Measurements from ENCODE around the gene RASSF9.

DNA sequence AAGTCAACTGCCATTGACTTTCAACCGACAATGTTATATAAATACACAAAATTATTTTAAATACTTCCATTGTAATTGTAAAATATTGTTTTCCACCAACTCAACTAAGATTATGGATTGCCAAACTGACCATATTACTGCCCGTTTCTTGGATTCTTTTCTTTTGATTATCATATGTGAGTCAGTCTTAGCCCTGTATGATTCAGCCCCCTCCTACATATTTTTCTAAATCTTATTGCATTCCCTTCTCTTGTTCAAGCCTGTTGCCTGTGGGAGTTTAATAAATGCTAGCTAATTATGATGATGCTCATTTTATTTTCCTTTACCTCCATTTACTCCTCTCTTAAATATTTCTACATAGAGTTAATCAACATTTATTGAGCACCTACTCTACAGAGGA lies 6.8 kb downstream of the RASSF9 start:
- TF ChIP-seq, protein P1, sequence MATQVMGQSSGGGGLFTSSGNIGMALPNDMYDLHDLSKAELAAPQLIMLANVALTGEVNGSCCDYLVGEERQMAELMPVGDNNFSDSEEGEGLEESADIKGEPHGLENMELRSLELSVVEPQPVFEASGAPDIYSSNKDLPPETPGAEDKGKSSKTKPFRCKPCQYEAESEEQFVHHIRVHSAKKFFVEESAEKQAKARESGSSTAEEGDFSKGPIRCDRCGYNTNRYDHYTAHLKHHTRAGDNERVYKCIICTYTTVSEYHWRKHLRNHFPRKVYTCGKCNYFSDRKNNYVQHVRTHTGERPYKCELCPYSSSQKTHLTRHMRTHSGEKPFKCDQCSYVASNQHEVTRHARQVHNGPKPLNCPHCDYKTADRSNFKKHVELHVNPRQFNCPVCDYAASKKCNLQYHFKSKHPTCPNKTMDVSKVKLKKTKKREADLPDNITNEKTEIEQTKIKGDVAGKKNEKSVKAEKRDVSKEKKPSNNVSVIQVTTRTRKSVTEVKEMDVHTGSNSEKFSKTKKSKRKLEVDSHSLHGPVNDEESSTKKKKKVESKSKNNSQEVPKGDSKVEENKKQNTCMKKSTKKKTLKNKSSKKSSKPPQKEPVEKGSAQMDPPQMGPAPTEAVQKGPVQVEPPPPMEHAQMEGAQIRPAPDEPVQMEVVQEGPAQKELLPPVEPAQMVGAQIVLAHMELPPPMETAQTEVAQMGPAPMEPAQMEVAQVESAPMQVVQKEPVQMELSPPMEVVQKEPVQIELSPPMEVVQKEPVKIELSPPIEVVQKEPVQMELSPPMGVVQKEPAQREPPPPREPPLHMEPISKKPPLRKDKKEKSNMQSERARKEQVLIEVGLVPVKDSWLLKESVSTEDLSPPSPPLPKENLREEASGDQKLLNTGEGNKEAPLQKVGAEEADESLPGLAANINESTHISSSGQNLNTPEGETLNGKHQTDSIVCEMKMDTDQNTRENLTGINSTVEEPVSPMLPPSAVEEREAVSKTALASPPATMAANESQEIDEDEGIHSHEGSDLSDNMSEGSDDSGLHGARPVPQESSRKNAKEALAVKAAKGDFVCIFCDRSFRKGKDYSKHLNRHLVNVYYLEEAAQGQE (IDR thresholded peaks at IDR 0.05; ENCODE audit: unreplicated experiment) = no peak
- no peak for TF ChIP-seq CREB1 (CRISPR knock-in tag; IDR thresholded peaks at IDR 0.05; ENCODE audit: low read depth)
- TF ChIP-seq, protein P2, sequence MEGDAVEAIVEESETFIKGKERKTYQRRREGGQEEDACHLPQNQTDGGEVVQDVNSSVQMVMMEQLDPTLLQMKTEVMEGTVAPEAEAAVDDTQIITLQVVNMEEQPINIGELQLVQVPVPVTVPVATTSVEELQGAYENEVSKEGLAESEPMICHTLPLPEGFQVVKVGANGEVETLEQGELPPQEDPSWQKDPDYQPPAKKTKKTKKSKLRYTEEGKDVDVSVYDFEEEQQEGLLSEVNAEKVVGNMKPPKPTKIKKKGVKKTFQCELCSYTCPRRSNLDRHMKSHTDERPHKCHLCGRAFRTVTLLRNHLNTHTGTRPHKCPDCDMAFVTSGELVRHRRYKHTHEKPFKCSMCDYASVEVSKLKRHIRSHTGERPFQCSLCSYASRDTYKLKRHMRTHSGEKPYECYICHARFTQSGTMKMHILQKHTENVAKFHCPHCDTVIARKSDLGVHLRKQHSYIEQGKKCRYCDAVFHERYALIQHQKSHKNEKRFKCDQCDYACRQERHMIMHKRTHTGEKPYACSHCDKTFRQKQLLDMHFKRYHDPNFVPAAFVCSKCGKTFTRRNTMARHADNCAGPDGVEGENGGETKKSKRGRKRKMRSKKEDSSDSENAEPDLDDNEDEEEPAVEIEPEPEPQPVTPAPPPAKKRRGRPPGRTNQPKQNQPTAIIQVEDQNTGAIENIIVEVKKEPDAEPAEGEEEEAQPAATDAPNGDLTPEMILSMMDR (conservative IDR thresholded peaks at IDR 0.05; ENCODE audit: low read depth in 2 of 2) = no peak
- no peak for TF ChIP-seq EZH2 (IDR thresholded peaks at IDR 0.05; ENCODE audit: low read depth, unreplicated experiment)
- no peak for TF ChIP-seq JUNB (IDR thresholded peaks at IDR 0.05; ENCODE audit: unreplicated experiment)
- no peak for TF ChIP-seq POLR2AphosphoS5 (IDR thresholded peaks at IDR 0.05; ENCODE audit: low read depth)
- no peak for TF ChIP-seq EZH2phosphoT487 (IDR thresholded peaks at IDR 0.05; ENCODE audit: unreplicated experiment)
- TF ChIP-seq STAT1 (IDR thresholded peaks at IDR 0.05; ENCODE audit: unreplicated experiment) = no peak
- TF ChIP-seq, protein P3, sequence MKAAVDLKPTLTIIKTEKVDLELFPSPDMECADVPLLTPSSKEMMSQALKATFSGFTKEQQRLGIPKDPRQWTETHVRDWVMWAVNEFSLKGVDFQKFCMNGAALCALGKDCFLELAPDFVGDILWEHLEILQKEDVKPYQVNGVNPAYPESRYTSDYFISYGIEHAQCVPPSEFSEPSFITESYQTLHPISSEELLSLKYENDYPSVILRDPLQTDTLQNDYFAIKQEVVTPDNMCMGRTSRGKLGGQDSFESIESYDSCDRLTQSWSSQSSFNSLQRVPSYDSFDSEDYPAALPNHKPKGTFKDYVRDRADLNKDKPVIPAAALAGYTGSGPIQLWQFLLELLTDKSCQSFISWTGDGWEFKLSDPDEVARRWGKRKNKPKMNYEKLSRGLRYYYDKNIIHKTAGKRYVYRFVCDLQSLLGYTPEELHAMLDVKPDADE (IDR thresholded peaks at IDR 0.05) = no peak
- TF ChIP-seq NANOG (IDR thresholded peaks at IDR 0.05; ENCODE audit: borderline replicate concordance) = no peak
- TF ChIP-seq ZNF331 (CRISPR knock-in tag; IDR thresholded peaks at IDR 0.05; ENCODE audit: low read depth) = no peak

Data from GM23338 (cell line).